ENCODE results near the gene PLPPR2.

The PLPPR2 gene

GRCh38 chr19:11364296-11364904 is 9.2 kb downstream of the PLPPR2 start:
- H3K4me3 ChIP-seq (ENCODE audit: low read depth, low read length), result no peak overlapping the region
- DNase-seq (ENCODE audit: low read depth, low spot score), result no peak
- in situ Hi-C loops (cut with HindIII; ENCODE audit: low sequenced_read_pairs), result no loop called here
- TF ChIP-seq CTCF (IDR thresholded peaks at IDR 0.05; ENCODE audit: low read depth, low read length), result no peak

- no peak overlapping the region for H3K4me3 ChIP-seq (ENCODE audit: low read depth, low read length)
These were observed 9.7 kb downstream of the PLPPR2 start for GRCh38 chr19:11364935-11365334.

DNA sequence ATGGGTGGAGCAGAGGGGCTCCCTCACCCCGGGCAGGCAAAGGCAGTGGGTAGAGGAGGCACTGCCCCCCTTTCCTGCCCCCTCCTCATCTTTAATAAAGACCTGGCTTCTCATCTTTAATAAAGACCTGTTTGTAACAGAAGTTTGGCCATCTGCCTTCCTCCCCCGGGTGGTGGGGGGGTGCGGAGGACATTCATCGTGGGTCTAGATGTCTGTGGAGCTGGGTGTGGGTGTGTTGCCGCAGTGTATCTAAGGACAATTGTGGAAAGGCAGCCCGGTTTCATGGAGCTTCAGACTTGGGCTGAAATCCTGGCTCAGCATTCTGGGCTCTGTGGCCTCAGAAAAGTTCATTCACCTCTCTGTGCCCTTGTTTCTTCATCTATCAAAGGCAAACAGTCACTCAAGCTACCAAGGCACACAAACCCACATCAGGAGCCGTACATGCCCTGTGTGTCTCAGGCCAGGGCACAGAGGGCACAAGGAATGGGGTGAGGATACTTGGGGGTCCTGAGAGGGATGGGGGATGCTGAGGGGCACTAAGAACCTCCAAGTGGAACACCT is 10.4 kb downstream of the PLPPR2 start:
- H3K4me3 ChIP-seq (ENCODE audit: low read depth, low read length), result no peak overlapping the region
- no peak for TF ChIP-seq CTCF (IDR thresholded peaks at IDR 0.05; ENCODE audit: low read depth, low read length)
- in situ Hi-C loops (cut with HindIII; ENCODE audit: low sequenced_read_pairs), result no loop called here
- DNase-seq (ENCODE audit: low read depth, low spot score), result no peak

More at GRCh38 chr19:11364935-11365334, 9.7 kb downstream of the PLPPR2 start:
- in situ Hi-C loops (cut with HindIII; ENCODE audit: low sequenced_read_pairs), result no loop called here
- DNase-seq (ENCODE audit: low read depth, low spot score), result no peak
- no peak for TF ChIP-seq CTCF (IDR thresholded peaks at IDR 0.05; ENCODE audit: low read depth, low read length)

- TF ChIP-seq CTCF (IDR thresholded peaks at IDR 0.05; ENCODE audit: low read depth, low read length), result no peak
- no peak overlapping the region for H3K4me3 ChIP-seq (ENCODE audit: low read depth, low read length)
- in situ Hi-C loops (cut with HindIII; ENCODE audit: low sequenced_read_pairs), result no loop called here
- no peak for DNase-seq (ENCODE audit: low read depth, low spot score)
These were observed 12.3 kb downstream of the PLPPR2 start for GRCh38 chr19:11367528-11367927.

DNA sequence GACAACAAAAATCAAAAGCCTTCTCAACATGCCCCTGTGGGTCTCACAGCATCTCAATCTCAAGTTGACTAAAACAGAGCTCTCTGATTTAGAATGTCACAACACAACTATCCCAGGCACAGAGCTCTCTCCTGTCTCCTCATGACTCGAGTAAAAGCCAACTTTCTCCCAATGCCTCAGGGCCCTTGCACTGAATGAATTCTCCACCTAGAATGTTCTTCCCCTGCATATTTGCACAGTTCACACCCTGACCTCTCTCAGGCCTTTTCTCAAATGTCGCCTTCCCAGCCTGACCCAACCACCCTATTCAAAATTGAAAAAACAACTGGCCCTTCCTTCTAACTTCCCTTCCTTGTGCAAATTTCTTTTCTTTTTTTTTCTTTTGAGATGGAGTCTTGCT is 15.5 kb downstream of the PLPPR2 start:
- no peak for TF ChIP-seq CTCF (IDR thresholded peaks at IDR 0.05; ENCODE audit: low read depth, low read length)
- in situ Hi-C loops (cut with HindIII; ENCODE audit: low sequenced_read_pairs), result no loop called here
- no peak for DNase-seq (ENCODE audit: low read depth, low spot score)
- no peak overlapping the region for H3K4me3 ChIP-seq (ENCODE audit: low read depth, low read length)

DNA sequence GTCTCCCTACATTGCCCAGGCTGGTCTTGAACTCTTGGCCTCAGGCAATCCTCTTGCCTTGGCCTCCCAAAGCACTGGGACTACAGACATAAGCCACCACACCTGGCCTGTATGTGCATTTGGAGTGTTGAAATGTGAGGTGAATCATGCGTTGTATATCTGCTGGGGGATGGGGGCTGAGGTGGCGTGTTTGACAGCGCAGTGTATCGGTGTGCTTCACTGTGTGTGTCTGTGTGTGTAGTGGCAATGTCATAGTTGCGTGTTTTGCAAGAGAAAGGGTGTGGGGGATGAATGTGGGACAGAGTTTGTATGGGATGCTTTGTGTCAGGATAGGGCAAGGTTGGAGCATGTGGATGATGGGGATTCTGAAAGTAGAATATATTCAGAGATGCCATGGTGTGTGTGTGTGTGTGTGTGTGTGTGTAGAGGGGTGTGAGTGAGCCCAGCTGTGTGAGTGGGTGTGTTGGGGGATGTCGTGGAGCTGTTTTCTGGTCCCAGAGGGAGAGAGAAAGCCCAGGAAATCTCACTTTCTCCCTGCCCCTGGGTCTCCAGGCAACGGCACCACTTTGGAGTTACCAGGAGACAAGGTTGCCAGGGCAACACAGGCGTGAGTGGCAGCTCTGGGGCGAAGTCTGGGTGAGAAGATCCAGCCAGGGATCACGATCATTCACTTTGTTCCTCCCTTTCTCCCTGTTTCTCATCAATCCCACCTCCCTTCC is 18.1 kb downstream of the PLPPR2 start:
- TF ChIP-seq CTCF (IDR thresholded peaks at IDR 0.05; ENCODE audit: low read depth, low read length), result no peak
- no peak for DNase-seq (ENCODE audit: low read depth, low spot score)
- no peak overlapping the region for H3K4me3 ChIP-seq (ENCODE audit: low read depth, low read length)
- in situ Hi-C loops (cut with HindIII; ENCODE audit: low sequenced_read_pairs), result no loop called here

All from astrocyte of the spinal cord (primary cell).